NB4 (cell line): Measurements from ENCODE around the gene ARRDC5.
"Not testable (repeated sequence)": the region's sequence is repeated elsewhere in the genome, so short reads cannot be mapped to it uniquely, and the experiment has no call there.

Experiments
- DNase-seq: peaks from one replicate; pipeline ENCODE4 v3.0.0; 2010; ENCODE audit warnings: low read depth
- H3K4me3 ChIP-seq: one replicate; pipeline ENCODE4 v1.5.1; 2011; ENCODE audit warnings: mild to moderate bottlenecking, low read depth, low read length, moderate library complexity
- CTCF ChIP-seq: IDR thresholded peaks from one replicate; pipeline ENCODE4 v1.5.1; 2012; ENCODE audit warnings: low read depth, low read length
- MYC ChIP-seq: IDR thresholded peaks from 2 replicates; pipeline ENCODE4 v1.6.1; 2011; ENCODE audit warnings: low read depth, low read length
- POLR2A ChIP-seq: IDR thresholded peaks from 2 replicates; pipeline ENCODE4 v1.6.1; 2011; ENCODE audit warnings: mild to moderate bottlenecking; ENCODE audit not compliant: insufficient read length; ENCODE audit errors: extremely low read depth
- TF ChIP-seq, protein P1 (sequence below): IDR thresholded peaks from 2 replicates; pipeline ENCODE4 v1.6.1; 2011; ENCODE audit warnings: low read depth, low read length

ARRDC5 gene

DNA sequence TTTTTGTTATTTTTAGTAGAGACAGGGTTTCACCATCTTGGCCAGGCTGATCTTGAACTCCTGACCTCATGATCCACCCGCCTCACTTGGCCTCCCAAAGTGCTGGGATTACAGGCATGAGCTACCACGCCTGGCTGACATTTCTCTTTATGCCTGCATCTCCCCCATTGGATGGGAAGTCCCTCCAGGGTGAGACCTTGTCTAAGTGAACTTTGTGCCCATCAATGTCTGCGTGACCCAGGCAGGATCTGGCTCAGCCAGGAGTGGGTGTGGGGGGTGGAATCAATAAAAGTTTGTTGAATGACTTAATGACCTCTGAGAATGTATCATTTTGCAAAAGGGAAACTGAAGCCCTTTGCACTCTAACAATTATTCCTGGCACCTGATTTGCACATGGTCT lies 1.8 kb upstream of the ARRDC5 start:
- no peak overlapping the region for H3K4me3 ChIP-seq
- TF ChIP-seq POLR2A, result no peak
- no peak for TF ChIP-seq MYC
- TF ChIP-seq, protein P1, sequence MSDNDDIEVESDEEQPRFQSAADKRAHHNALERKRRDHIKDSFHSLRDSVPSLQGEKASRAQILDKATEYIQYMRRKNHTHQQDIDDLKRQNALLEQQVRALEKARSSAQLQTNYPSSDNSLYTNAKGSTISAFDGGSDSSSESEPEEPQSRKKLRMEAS, result no peak
- TF ChIP-seq CTCF, result no peak
- DNase-seq, result no peak

DNA sequence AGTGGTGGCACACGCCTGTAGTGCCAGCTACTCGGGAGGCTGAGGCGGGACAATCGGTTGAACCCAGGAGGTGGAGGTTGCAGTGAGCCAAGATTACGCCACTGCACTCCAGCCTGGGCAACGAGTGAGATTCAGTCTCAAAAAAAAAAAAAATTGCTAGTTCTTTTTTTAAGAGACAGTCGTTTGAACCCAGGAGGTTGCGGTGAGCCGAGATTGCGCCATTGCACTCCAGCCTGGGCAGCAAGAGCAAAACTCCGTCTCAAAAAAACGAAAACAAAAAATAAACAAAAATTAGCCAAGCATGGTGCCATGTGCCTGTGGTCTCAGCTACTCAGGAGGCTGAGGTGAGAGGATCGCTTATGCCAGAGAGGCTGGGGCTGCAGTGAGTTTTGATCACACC lies 1.8 kb downstream of the ARRDC5 start:
- DNase-seq, result peak; percentile 77
- H3K4me3 ChIP-seq, result not testable (repeated sequence)

DNA sequence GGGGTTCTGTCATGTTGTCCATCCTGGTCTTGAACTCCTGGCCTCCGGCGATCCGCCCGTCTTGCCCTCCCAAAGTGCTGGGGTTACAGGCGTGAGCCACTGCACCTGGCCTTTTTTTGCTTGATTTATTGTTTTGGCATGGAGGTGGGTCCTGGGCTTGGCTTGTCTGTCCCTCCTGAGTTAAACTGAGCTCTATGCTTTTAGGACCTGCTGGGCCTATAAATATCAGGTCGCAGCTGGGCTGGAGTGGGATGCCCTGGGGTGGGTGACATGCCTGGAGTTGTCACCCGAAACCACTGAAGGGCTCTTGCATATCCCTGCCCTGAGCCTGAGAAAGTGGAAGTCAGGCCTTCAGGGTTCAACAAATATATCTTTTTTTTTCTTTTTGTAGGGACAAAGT lies 5.5 kb downstream of the ARRDC5 start:
- no peak overlapping the region for H3K4me3 ChIP-seq
- DNase-seq, result peak; percentile 34
- TF ChIP-seq, protein P1, result no peak
- TF ChIP-seq POLR2A, result no peak
- no peak for TF ChIP-seq MYC
- no peak for TF ChIP-seq CTCF

- H3K4me3 ChIP-seq, result no peak overlapping the region
- TF ChIP-seq, protein P1, result no peak
- TF ChIP-seq POLR2A, result no peak
- DNase-seq, result peak; percentile 57
These were observed 6.3 kb downstream of the ARRDC5 start for GRCh38 chr19:4896372-4896771.

DNA sequence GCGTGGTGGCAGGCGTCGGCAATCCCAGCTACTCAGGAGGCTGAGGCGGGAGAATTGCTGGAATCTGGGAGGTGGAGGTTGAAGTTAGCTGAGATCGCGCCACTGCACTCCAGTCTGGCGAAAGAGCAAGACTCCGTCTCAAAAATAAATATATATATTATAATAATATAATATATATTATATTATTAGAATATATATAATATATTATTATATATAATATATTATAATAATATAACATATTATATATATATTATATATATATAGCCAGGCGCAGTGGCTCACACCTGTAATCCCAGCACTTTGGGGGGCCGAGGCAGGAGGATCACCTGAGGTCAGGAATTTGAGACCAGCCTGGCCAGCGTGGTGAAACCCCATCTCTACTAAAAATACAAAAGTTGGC lies 9.7 kb downstream of the ARRDC5 start:
- H3K4me3 ChIP-seq, DNase-seq: not testable (repeated sequence)

GRCh38 chr19:4891066-4891465 lies 11.6 kb downstream of the ARRDC5 start:
- TF ChIP-seq POLR2A (no peak), CTCF (no peak), MYC (no peak)
- TF ChIP-seq, protein P1, result no peak
- no peak overlapping the region for H3K4me3 ChIP-seq

DNA sequence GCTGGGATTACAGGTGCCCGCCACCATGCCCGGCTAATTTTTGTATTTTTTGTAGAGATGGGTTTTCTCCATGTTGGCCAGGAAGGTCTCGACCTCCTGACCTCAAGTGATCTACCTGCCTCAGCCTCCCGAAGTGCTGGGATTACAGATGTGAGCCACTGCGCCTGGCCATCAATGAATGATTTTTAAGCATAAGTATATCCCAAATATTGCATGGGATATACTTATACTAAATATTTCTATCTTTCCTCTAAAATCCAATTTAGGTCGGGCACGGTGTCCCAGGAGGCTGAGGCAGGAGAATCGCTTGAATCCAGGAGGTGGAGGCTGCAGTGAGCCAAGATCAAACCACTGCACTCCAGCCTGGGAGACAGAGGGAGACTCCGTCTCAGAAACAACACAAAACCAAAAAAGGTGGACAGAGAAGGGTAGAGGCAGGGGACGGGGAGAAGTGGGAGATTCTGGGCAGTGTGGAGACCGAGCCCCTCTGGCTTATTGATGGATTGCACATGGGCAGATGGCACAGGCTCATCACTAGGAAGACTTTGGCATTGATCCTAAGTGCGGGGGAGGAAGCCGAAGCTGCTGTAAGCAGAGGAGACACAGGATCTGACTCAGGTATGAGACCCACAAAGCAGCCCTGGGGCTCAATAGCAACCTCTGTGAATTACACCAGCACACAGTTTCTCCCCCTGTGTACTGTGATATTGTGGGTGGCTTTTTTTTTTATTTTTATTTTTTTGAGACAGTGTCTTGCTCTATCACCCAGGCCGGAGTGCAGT lies 13.5 kb downstream of the ARRDC5 start:
- no peak overlapping the region for H3K4me3 ChIP-seq
- TF ChIP-seq CTCF (no peak), MYC (no peak), POLR2A (no peak)
- TF ChIP-seq, protein P1, result no peak
- no peak for DNase-seq

More at GRCh38 chr19:4891066-4891465, 11.6 kb downstream of the ARRDC5 start:
- DNase-seq, result no peak

- not testable (repeated sequence) for DNase-seq, H3K4me3 ChIP-seq
These were observed 14.9 kb downstream of the ARRDC5 start for GRCh38 chr19:4887803-4888202.

GRCh38 chr19:4884993-4885392 lies 17.7 kb downstream of the ARRDC5 start:
- DNase-seq, H3K4me3 ChIP-seq: not testable (repeated sequence)

DNA sequence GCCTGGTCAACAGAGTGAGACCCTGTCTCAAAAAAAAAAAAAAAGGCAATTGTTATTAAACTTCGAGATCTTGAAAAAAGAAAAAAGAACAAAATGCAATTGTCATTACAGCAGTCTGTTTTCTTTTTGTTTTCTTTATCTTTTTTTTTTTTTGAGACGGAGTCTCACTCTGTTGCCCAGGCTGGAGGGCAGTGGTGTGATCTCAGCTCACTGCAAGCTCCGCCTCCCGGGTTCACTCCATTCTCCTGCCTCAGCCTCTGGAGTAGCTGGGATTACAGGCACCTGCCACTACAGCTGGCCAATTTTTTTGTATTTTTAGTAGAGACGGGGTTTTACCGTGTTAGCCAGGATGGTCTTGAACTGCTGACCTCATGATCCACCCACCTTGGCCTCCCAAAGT lies 19.8 kb downstream of the ARRDC5 start:
- DNase-seq, H3K4me3 ChIP-seq: not testable (repeated sequence)
